Neural progenitor cell (in vitro differentiated cells): ENCODE results near the gene KIF18B.

Source experiments
- CTCF ChIP-seq: fragments of 200-600 bp; sonication (generic); IDR thresholded peaks from 2 replicates; pipeline ENCODE4 v1.5.1; 2017; ENCODE audit warnings: antibody characterized with exemption, mild to moderate bottlenecking
- EZH2 ChIP-seq: fragments of 200-600 bp; sonication (generic); IDR thresholded peaks from 2 replicates; pipeline ENCODE4 v1.6.1; 2017; ENCODE audit warnings: antibody characterized with exemption, mild to moderate bottlenecking, moderate library complexity
- EZH2phosphoT487 ChIP-seq: fragments of 200-600 bp; sonication (generic); IDR thresholded peaks from 2 replicates; pipeline ENCODE4 v1.6.1; 2017; ENCODE audit warnings: antibody characterized with exemption

- TF ChIP-seq CTCF (no peak), EZH2phosphoT487 (no peak), EZH2 (no peak)
These were observed 68.2 kb downstream of the KIF18B start for GRCh38 chr17:44879376-44879775.
